GM04504 (cell line): ENCODE measurements around the gene PPL.
"Not testable (repeated sequence)": the region's sequence is repeated elsewhere in the genome, so short reads cannot be mapped to it uniquely, and the experiment has no call there.

Source experiments
- DNase-seq: peaks from one replicate; pipeline ENCODE4 v3.0.0-alpha.2; 2012; ENCODE audit warnings: low read depth

PPL gene

GRCh38 chr16:4936991-4937781, at the start of gene PPL:
Gene PPL, minus strand, starts transcription at chr16:4937148. Its CDS starts 103 bp downstream, at chr16:4937045.
- no peak for DNase-seq

GRCh38 chr16:4984174-4984990, 47.4 kb upstream of the PPL start:
- DNase-seq: no peak

- no peak for DNase-seq
These were observed 45.3 kb upstream of the PPL start for GRCh38 chr16:4982056-4982867.

- DNase-seq: no peak
These were observed 44.5 kb upstream of the PPL start for GRCh38 chr16:4981473-4981872.

- DNase-seq: no peak
These were observed 43.7 kb upstream of the PPL start for GRCh38 chr16:4980691-4981090.

GRCh38 chr16:4979736-4980660, 43.0 kb upstream of the PPL start:
- no peak for DNase-seq

GRCh38 chr16:4979164-4979563, 42.2 kb upstream of the PPL start:
- no peak for DNase-seq

GRCh38 chr16:4976611-4977145, 39.7 kb upstream of the PPL start:
- no peak for DNase-seq

GRCh38 chr16:4976079-4976478, 39.1 kb upstream of the PPL start:
- no peak for DNase-seq

- DNase-seq: no peak
These were observed 36.1 kb upstream of the PPL start for GRCh38 chr16:4972938-4973587.

- no peak for DNase-seq
These were observed 33.1 kb upstream of the PPL start for GRCh38 chr16:4970010-4970409.

- DNase-seq: no peak
These were observed 32.0 kb upstream of the PPL start for GRCh38 chr16:4968879-4969483.

- not testable (repeated sequence) for DNase-seq
These were observed 31.3 kb upstream of the PPL start for GRCh38 chr16:4968278-4968677.

- no peak for DNase-seq
These were observed 29.9 kb upstream of the PPL start for GRCh38 chr16:4966736-4967453.

GRCh38 chr16:4963527-4963926, 26.6 kb upstream of the PPL start:
- not testable (repeated sequence) for DNase-seq

- no peak for DNase-seq
These were observed 25.8 kb upstream of the PPL start for GRCh38 chr16:4962716-4963115.

- no peak for DNase-seq
These were observed 23.6 kb upstream of the PPL start for GRCh38 chr16:4960579-4960978.

- DNase-seq: no peak
These were observed 21.8 kb upstream of the PPL start for GRCh38 chr16:4958510-4959438.
